VCaP (cell line): Measurements from ENCODE around the gene MAU2.

Experiments
- H3K27ac ChIP-seq: fragments of 450-650 bp; 2 replicates; pipeline ENCODE4 v1.5.1; 2017
- TF ChIP-seq, protein P1 (sequence below): fragments of 450-650 bp; conservative IDR thresholded peaks from 2 replicates; pipeline ENCODE4 v1.5.1; 2017; ENCODE audit warnings: mild to moderate bottlenecking, moderate library complexity

The MAU2 gene

DNA sequence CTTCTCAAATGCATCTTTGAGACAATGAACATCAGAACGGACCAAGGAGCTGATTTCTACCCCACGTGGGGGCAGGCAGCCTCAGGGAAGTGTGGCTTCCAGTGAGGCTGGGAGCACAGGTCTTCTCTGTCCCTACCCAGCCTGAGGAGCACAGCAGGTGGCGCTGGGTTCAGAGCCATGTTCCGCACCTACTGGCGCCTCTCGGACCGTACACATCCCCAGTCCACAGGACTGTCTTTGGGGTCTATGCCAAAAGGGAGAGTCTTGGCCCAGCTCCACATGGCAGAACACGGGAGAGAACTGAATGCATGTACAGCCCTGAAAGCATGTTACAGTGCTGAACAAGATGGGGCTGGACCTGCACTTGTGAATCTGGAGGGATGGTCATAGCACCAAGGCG lies 22.9 kb upstream of the MAU2 start:
- TF ChIP-seq, protein P1, sequence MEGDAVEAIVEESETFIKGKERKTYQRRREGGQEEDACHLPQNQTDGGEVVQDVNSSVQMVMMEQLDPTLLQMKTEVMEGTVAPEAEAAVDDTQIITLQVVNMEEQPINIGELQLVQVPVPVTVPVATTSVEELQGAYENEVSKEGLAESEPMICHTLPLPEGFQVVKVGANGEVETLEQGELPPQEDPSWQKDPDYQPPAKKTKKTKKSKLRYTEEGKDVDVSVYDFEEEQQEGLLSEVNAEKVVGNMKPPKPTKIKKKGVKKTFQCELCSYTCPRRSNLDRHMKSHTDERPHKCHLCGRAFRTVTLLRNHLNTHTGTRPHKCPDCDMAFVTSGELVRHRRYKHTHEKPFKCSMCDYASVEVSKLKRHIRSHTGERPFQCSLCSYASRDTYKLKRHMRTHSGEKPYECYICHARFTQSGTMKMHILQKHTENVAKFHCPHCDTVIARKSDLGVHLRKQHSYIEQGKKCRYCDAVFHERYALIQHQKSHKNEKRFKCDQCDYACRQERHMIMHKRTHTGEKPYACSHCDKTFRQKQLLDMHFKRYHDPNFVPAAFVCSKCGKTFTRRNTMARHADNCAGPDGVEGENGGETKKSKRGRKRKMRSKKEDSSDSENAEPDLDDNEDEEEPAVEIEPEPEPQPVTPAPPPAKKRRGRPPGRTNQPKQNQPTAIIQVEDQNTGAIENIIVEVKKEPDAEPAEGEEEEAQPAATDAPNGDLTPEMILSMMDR, result no peak
- H3K27ac ChIP-seq, result no peak overlapping the region

GRCh38 chr19:19300613-19301012 lies 20.0 kb upstream of the MAU2 start:
- TF ChIP-seq, protein P1, result no peak
- no peak overlapping the region for H3K27ac ChIP-seq

DNA sequence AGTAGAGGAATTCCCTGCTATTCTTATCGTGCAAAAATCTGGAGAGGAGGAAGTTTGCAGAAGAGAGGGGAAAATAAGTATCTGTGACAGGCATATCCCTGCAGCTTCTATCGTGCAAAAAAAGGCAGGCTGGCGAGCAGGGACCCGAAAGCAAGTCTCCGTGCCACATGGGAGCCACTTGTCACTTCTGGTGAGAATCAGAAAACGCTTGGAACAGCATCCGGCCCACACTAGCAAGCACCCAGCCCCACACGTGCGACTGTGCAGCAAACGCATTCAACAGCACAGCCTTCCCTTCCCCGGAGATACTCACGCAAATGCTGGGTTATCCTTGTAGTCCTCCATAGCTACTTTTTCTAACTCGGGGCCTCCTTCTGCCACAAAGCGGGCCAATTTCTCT lies 17.2 kb upstream of the MAU2 start:
- H3K27ac ChIP-seq, result no peak overlapping the region
- TF ChIP-seq, protein P1, result no peak

GRCh38 chr19:19304186-19304965 lies 16.3 kb upstream of the MAU2 start:
- TF ChIP-seq, protein P1, result no peak
- H3K27ac ChIP-seq, result no peak overlapping the region

- TF ChIP-seq, protein P1, result no peak
- no peak overlapping the region for H3K27ac ChIP-seq
Observed at GRCh38 chr19:19305066-19305465, 15.6 kb upstream of the MAU2 start.

DNA sequence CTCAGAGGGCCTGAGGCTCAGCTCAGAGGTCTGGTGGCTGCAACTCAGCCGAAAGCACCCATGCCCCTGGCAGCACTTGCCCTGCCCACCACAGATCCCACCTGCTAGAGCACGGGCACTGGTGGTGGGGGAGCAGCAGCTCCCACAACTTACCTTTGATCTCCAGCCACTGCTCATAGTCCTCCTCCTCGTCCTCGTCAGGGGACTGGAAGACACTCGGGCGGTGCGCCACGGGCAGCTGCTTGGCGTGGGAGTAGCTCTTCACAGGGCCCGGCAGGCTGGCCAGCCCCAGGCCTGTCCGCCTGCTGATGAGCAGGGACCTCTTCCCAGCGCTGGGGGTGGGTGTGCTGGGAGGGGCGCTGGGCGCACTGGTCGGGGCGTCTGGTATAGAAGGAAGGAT lies 14.9 kb upstream of the MAU2 start:
- no peak overlapping the region for H3K27ac ChIP-seq
- TF ChIP-seq, protein P1, result no peak

GRCh38 chr19:19306191-19306590 lies 14.4 kb upstream of the MAU2 start:
- H3K27ac ChIP-seq, result no peak overlapping the region
- TF ChIP-seq, protein P1, result no peak
